H1 (cell line): Measurements from ENCODE around the gene CXCL6. TPM values are rescaled to one million over a fixed set of nuclear protein-coding genes. Genes with fewer than 3 reads are reported as not detected.

Experiments used
- CTCF ChIA-PET: fragments of 300-600 bp; sonication (Branson Sonifier 250); formaldehyde crosslinking; loops from one replicate; lab custom pipeline; 2021; ENCODE audit not compliant: partially characterized antibody; lab: Charles Lee
- POLR2A ChIA-PET: fragments of 300-600 bp; sonication (Branson Sonifier 250); formaldehyde crosslinking; loops from one replicate; lab custom pipeline; 2021; ENCODE audit warnings: inconsistent platforms; ENCODE audit not compliant: partially characterized antibody; lab: Charles Lee
- DNase-seq, 2 experiments: peaks; one replicate each; pipeline versions ENCODE4 v3.0.0 to v3.0.0-alpha.2; 2010 to 2022; ENCODE audit warnings: low spot score in 2 of 2, low read depth in 1 of 2, mixed read lengths in 1 of 2
- FAIRE-seq: peaks from 2 replicates; lab custom pipeline; 2011; peaks lifted over from hg19 to GRCh38; lab: Jason Lieb, UNC
- H2AFZ ChIP-seq: 2 replicates; pipeline ENCODE4 v1.8.1; 2012; ENCODE audit warnings: low read length, inconsistent platforms
- H2AK5ac ChIP-seq: 2 replicates; pipeline ENCODE4 v1.6.1; 2013; ENCODE audit warnings: low read depth, low read length
- H2BK120ac ChIP-seq: replicated peaks from 2 replicates; pipeline ENCODE3; 2013; ENCODE audit warnings: low read depth, low read length, inconsistent platforms
- H2BK12ac ChIP-seq: 2 replicates; pipeline ENCODE4 v1.6.1; 2013; ENCODE audit warnings: low read depth, low read length
- H2BK15ac ChIP-seq: 2 replicates; pipeline ENCODE4 v1.6.1; 2013; ENCODE audit warnings: low read length
- H2BK20ac ChIP-seq: 2 replicates; pipeline ENCODE4 v1.6.1; 2013; ENCODE audit warnings: low read length
- H2BK5ac ChIP-seq: 2 replicates; pipeline ENCODE4 v1.6.1; 2013; ENCODE audit warnings: low read depth, low read length
- H3K14ac ChIP-seq: 2 replicates; pipeline ENCODE4 v1.6.1; 2013; ENCODE audit warnings: inconsistent platforms; ENCODE audit not compliant: insufficient read length
- H3K18ac ChIP-seq: 2 replicates; pipeline ENCODE4 v1.6.1; 2013; ENCODE audit warnings: low read length; ENCODE audit errors: extremely low read depth
- H3K23ac ChIP-seq: 2 replicates; pipeline ENCODE4 v1.6.1; 2013; ENCODE audit warnings: inconsistent platforms; ENCODE audit not compliant: insufficient read length
- H3K23me2 ChIP-seq: 2 replicates; pipeline ENCODE4 v1.6.1; 2013; ENCODE audit warnings: low read depth, low read length
- H3K27ac ChIP-seq: 2 replicates; pipeline ENCODE4 v1.6.1; 2011; ENCODE audit warnings: low read depth, low read length, inconsistent platforms
- H3K27me3 ChIP-seq, 4 experiments: replicated peaks in 1 of 4; 1 replicate in 1 of 4; 2 replicates in 3 of 4; pipeline versions ENCODE4 v1.6.1 to v1.8.1; 2011 to 2013; ENCODE audit warnings: low read length in 3 of 4, mild to moderate bottlenecking in 3 of 4, inconsistent platforms in 2 of 4, mixed read lengths in 2 of 4, moderate library complexity in 1 of 4; ENCODE audit not compliant: control insufficient read depth in 3 of 4, insufficient read depth in 3 of 4; ENCODE audit errors: extremely low read depth in 1 of 4
- H3K36me3 ChIP-seq, 4 experiments: 2 replicates each; pipeline versions ENCODE4 v1.6.1 to v1.8.1; 2011 to 2013; ENCODE audit warnings: mild to moderate bottlenecking in 4 of 4, low read length in 3 of 4, moderate library complexity in 2 of 4, control low read depth in 1 of 4, inconsistent platforms in 1 of 4; ENCODE audit not compliant: insufficient read depth in 4 of 4, control insufficient read depth in 2 of 4
- H3K4ac ChIP-seq: replicated peaks from 2 replicates; pipeline ENCODE3; 2013; ENCODE audit warnings: low read length, low read depth, mixed read lengths, inconsistent platforms; ENCODE audit not compliant: insufficient read length
- H3K4me1 ChIP-seq, 4 experiments: replicated peaks in 1 of 4; 1 replicate in 1 of 4; 2 replicates in 3 of 4; pipeline versions ENCODE4 v1.6.1 to v1.8.1; 2011 to 2013; ENCODE audit warnings: low read length in 3 of 4, inconsistent platforms in 2 of 4, mixed read lengths in 1 of 4; ENCODE audit not compliant: insufficient read depth in 4 of 4, control insufficient read depth in 3 of 4
- H3K4me2 ChIP-seq, 2 experiments: 2 replicates each; pipeline versions ENCODE4 v1.6.1 to v1.8.1; 2011 to 2013; ENCODE audit warnings: low read depth in 2 of 2, low read length in 2 of 2, control low read depth in 1 of 2, inconsistent platforms in 1 of 2, mild to moderate bottlenecking in 1 of 2; ENCODE audit not compliant: insufficient read depth in 1 of 2
- H3K4me3 ChIP-seq, 4 experiments: fragments of 200-600, 300-600 bp in 1 of 4; sonication (generic), shearing (Covaris generic), sonication (Bioruptor Twin) in 1 of 4; 2 replicates each; pipeline versions ENCODE4 v1.5.1 to v1.8.1; 2011 to 2016; ENCODE audit warnings: low read length in 4 of 4, low read depth in 3 of 4, control low read depth in 2 of 4, inconsistent platforms in 2 of 4, mild to moderate bottlenecking in 2 of 4, mixed read lengths in 1 of 4, moderate library complexity in 1 of 4; ENCODE audit not compliant: insufficient read depth in 2 of 4; ENCODE audit errors: extremely low read depth in 1 of 4
- H3K56ac ChIP-seq: replicated peaks from 2 replicates; pipeline ENCODE3; 2013; ENCODE audit warnings: low read depth, mild to moderate bottlenecking, mixed read lengths, low read length, inconsistent platforms; ENCODE audit not compliant: insufficient read length
- H3K79me1 ChIP-seq: 2 replicates; pipeline ENCODE4 v1.6.1; 2013; ENCODE audit warnings: low read depth, low read length, control low read depth
- H3K79me2 ChIP-seq, 2 experiments: 2 replicates each; pipeline versions ENCODE4 v1.6.1 to v1.8.1; 2012 to 2013; ENCODE audit warnings: low read length in 2 of 2, mild to moderate bottlenecking in 2 of 2, inconsistent platforms in 1 of 2; ENCODE audit not compliant: insufficient read depth in 2 of 2, control insufficient read depth in 1 of 2
- H3K9ac ChIP-seq, 4 experiments: replicated peaks in 1 of 4; 1 replicate in 1 of 4; 2 replicates in 3 of 4; pipeline versions ENCODE4 v1.6.1 to v1.8.1; 2011 to 2013; ENCODE audit warnings: low read depth in 3 of 4, low read length in 3 of 4, control low read depth in 2 of 4, mild to moderate bottlenecking in 2 of 4, moderate library complexity in 2 of 4, inconsistent platforms in 1 of 4; ENCODE audit errors: extremely low read depth in 1 of 4
- H3K9me3 ChIP-seq, 2 experiments: 2 replicates each; pipeline versions ENCODE4 v1.6.1 to v1.8.1; 2012 to 2013; ENCODE audit warnings: mild to moderate bottlenecking in 2 of 2, moderate library complexity in 2 of 2, control low read depth in 1 of 2, inconsistent platforms in 1 of 2, low read depth in 1 of 2, low read length in 1 of 2, mixed read lengths in 1 of 2; ENCODE audit not compliant: insufficient read depth in 2 of 2
- H4K20me1 ChIP-seq, 2 experiments: replicated peaks in 1 of 2; 2 replicates each; pipeline versions ENCODE3 to v1.8.1; 2011 to 2013; ENCODE audit warnings: inconsistent platforms in 2 of 2, low read length in 2 of 2, mild to moderate bottlenecking in 1 of 2; ENCODE audit not compliant: insufficient read depth in 2 of 2, control insufficient read depth in 1 of 2
- H4K5ac ChIP-seq: 2 replicates; pipeline ENCODE4 v1.6.1; 2013; ENCODE audit warnings: low read length, low read depth, mixed read lengths, inconsistent platforms; ENCODE audit not compliant: insufficient read length
- H4K8ac ChIP-seq: 2 replicates; pipeline ENCODE4 v1.8.0; 2013; ENCODE audit warnings: mild to moderate bottlenecking, moderate library complexity, low read length, inconsistent platforms; ENCODE audit not compliant: insufficient read depth; ENCODE audit errors: extremely low read depth
- H4K91ac ChIP-seq: replicated peaks from 2 replicates; pipeline ENCODE3; 2013; ENCODE audit warnings: low read length, mixed read lengths, inconsistent platforms; ENCODE audit not compliant: insufficient read length
- ASH2L ChIP-seq: fragments of 200-600, 300-600 bp; sonication (generic); IDR thresholded peaks from one replicate; pipeline ENCODE4 v1.7.1; 2017; ENCODE audit warnings: low read length
- CBX5 ChIP-seq: fragments of 300-800, 300-1000 bp; sonication (generic); IDR thresholded peaks from 2 replicates; pipeline ENCODE4 v1.7.1; 2016; ENCODE audit warnings: antibody characterized with exemption, low read length, low read depth
- EGR1 ChIP-seq: IDR thresholded peaks from 2 replicates; pipeline ENCODE4 v1.6.1; 2011; ENCODE audit warnings: low read depth, low read length, borderline replicate concordance
- HDAC6 ChIP-seq: IDR thresholded peaks from one replicate; pipeline ENCODE4 v1.7.1; 2012; ENCODE audit warnings: low read depth, mild to moderate bottlenecking, inconsistent platforms, low read length, moderate library complexity
- KDM1A ChIP-seq: fragments of 200-600, 300-600 bp; sonication (generic); IDR thresholded peaks from 2 replicates; pipeline ENCODE4 v1.7.1; 2016; ENCODE audit warnings: mild to moderate bottlenecking, low read length, borderline replicate concordance
- KDM5A ChIP-seq: fragments of 200-600 bp; IDR thresholded peaks from 2 replicates; pipeline ENCODE4 v1.7.1; 2012; ENCODE audit warnings: mild to moderate bottlenecking, low read length, inconsistent platforms, mixed read lengths
- POLR2AphosphoS5 ChIP-seq: IDR thresholded peaks from 2 replicates; pipeline ENCODE4 v1.6.1; 2011; ENCODE audit warnings: low read depth, low read length
- RBBP5 ChIP-seq: IDR thresholded peaks from 2 replicates; pipeline ENCODE4 v1.7.1; 2012; ENCODE audit warnings: low read depth, mild to moderate bottlenecking, inconsistent platforms, low read length, moderate library complexity, borderline replicate concordance
- RNF2 ChIP-seq: fragments of 200-900, 300-1000 bp; sonication (generic); IDR thresholded peaks from 2 replicates; pipeline ENCODE4 v1.7.1; 2016; ENCODE audit warnings: borderline replicate concordance, low read depth, mild to moderate bottlenecking, antibody characterized with exemption, low read length; ENCODE audit not compliant: poor library complexity, severe bottlenecking; ENCODE audit errors: missing control alignments
- SP2 ChIP-seq: IDR thresholded peaks from 2 replicates; pipeline ENCODE4 v1.6.1; 2012; ENCODE audit warnings: mild to moderate bottlenecking, low read length, inconsistent platforms
- TAF7 ChIP-seq: optimal IDR thresholded peaks from 2 replicates; pipeline ENCODE3; 2011; ENCODE audit warnings: low read depth, mild to moderate bottlenecking, inconsistent platforms, low read length, moderate library complexity, borderline replicate concordance
- WGBS, 2 experiments: shearing (Covaris generic) in 1 of 2; methylation state at CpG; one replicate each; pipeline versions ENCODE4 v1.1.6 to v1.1.7; 2013 to 2015; ENCODE audit warnings: low lambda C conversion rate in 2 of 2, mixed read lengths in 2 of 2, inconsistent platforms in 1 of 2, low coverage in 1 of 2, missing lambda C conversion rate in 1 of 2; ENCODE audit not compliant: insufficient replicate concordance in 2 of 2, insufficient coverage in 1 of 2, insufficient read length in 1 of 2; ENCODE audit errors: extremely low coverage in 1 of 2, missing lambda C conversion rate in 1 of 2; 5-methylcytosine and 5-hydroxymethylcytosine counted together
- polyA plus RNA-seq, 7 experiments: library from polyadenylated mRNA; depleted of rRNA in 3 of 7; stranded (reverse) in 5 of 7; unstranded in 2 of 7; fragments of >200 nt in 5 of 7; fragments of 200-250 nt in 2 of 7; gene quantifications; 1 replicate in 5 of 7; 2 replicates in 1 of 7; 4 replicates in 1 of 7; pipeline versions ENCODE4 v1.2.1 to v1.2.3, GENCODE V29; 2011 to 2013; ENCODE audit warnings: missing spikeins in 2 of 7, mixed read lengths in 2 of 7
- total RNA-seq: library from RNA; stranded (reverse); fragmentation: NEBNext Ultra II Directional; extraction: Animal tissue kit (Norgen Biotek cat#: 25700); gene quantifications from 2 replicates; pipeline ENCODE4 v1.2.1, GENCODE V29; 2021
- TF ChIP-seq, protein P1 (sequence below): IDR thresholded peaks from 2 replicates; pipeline ENCODE4 v1.6.1; 2011; ENCODE audit warnings: low read length, improper control_type of control experiment
- TF ChIP-seq, protein P2 (sequence below): IDR thresholded peaks from 2 replicates; pipeline ENCODE4 v1.6.1; 2012; ENCODE audit warnings: inconsistent platforms

The CXCL6 gene
- total and polyA plus RNA-seq, 2 of the 8 experiments (the other 6 are each of a cell fraction or from before 2014, with no cell fraction given) = 6.3 to 8.0 TPM

DNA sequence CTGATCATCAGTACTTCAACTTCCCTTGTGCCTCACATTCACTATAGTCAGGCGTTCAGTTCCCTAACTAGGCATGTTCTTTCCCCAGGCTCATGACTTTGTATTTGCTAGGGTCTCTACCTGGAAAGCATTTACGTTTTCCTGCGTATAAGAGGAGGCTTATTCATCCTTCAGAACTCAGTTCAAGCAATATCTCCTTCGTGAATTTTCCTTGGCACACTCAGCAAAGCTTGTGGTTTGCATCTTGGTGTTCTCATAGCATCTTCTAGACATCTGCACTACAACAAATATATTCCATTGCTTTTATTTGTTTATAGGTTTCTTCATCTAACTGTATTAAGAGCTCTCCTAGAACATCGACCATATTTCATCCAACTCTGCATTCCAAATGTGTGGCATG, 2.6 kb downstream of the CXCL6 start:
- no peak overlapping the region for H3K4ac ChIP-seq
- no peak overlapping the region for H4K8ac ChIP-seq
- H4K20me1 ChIP-seq = no peaks in the 10 kb centered on the region
- H2AFZ ChIP-seq = no peak overlapping the region
- H4K91ac ChIP-seq = no peak overlapping the region
- FAIRE-seq = no peak
- no peak overlapping the region for H3K14ac ChIP-seq
- H3K4me2 ChIP-seq = no peak overlapping the region
- H3K79me2 ChIP-seq = no peaks in the 10 kb centered on the region
- H2BK20ac ChIP-seq = no peak overlapping the region
- POLR2A ChIA-PET = no interaction called here
- no peak overlapping the region for H2BK15ac ChIP-seq
- H3K9ac ChIP-seq = no peak overlapping the region
- H4K5ac ChIP-seq = no peak overlapping the region
- no peak overlapping the region for H3K56ac ChIP-seq
- WGBS, 2 experiments = 89% methylated on average over 5 of the region's 5 CpGs; no CpG with 5 or more reads in 1 of the 2 experiments
- H3K23me2 ChIP-seq = peaks cover 4% of the 10 kb centered on the region; the same call in 1 of the 2 replicates
- no peaks in the 10 kb centered on the region; a peak in 1 of 7 replicates for H3K27me3 ChIP-seq
- H2AK5ac ChIP-seq = no peak overlapping the region
- no peak overlapping the region for H3K4me3 ChIP-seq
- no peak overlapping the region for H2BK5ac ChIP-seq
- no peaks in the 10 kb centered on the region for H3K79me1 ChIP-seq
- H3K18ac ChIP-seq = no peak overlapping the region
- no peaks in the 10 kb centered on the region for H3K36me3 ChIP-seq
- H3K27ac ChIP-seq = no peak overlapping the region
- H2BK12ac ChIP-seq = no peak overlapping the region
- no peak overlapping the region for H2BK120ac ChIP-seq
- H3K9me3 ChIP-seq = no peaks in the 10 kb centered on the region
- no peak for DNase-seq
- CTCF ChIA-PET = interaction anchor here (0.7 to 2.5 kb wide), 3 partner anchors 25 to 769 kb away, joined by 3 to 9 read pairs (median 4); no protein-coding TSS in a partner anchor
- H3K23ac ChIP-seq = no peak overlapping the region
- H3K4me1 ChIP-seq = no peaks in the 10 kb centered on the region
- TF ChIP-seq, protein P1, sequence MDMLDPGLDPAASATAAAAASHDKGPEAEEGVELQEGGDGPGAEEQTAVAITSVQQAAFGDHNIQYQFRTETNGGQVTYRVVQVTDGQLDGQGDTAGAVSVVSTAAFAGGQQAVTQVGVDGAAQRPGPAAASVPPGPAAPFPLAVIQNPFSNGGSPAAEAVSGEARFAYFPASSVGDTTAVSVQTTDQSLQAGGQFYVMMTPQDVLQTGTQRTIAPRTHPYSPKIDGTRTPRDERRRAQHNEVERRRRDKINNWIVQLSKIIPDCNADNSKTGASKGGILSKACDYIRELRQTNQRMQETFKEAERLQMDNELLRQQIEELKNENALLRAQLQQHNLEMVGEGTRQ = no peak
- TF ChIP-seq SP2 (no peak), ASH2L (no peak), TAF7 (no peak), HDAC6 (no peak), CBX5 (no peak), RBBP5 (no peak), POLR2AphosphoS5 (no peak), RNF2 (no peak), KDM5A (no peak), KDM1A (no peak), EGR1 (no peak)
- TF ChIP-seq, protein P2, sequence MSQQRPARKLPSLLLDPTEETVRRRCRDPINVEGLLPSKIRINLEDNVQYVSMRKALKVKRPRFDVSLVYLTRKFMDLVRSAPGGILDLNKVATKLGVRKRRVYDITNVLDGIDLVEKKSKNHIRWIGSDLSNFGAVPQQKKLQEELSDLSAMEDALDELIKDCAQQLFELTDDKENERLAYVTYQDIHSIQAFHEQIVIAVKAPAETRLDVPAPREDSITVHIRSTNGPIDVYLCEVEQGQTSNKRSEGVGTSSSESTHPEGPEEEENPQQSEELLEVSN = no peak
